CD4-positive, alpha-beta T cell (primary cell): ENCODE measurements around the gene TAF6. TPM values are rescaled to one million over a fixed set of nuclear protein-coding genes. Genes with fewer than 3 reads are reported as not detected.
A peak's percentile ranks its signal among the peaks of the same experiment; 100 is the strongest.

Experiments
- ATAC-seq: fragments of 200-7000 bp; cut with Tn5 transposase; one replicate; pipeline ENCODE4 v1.10.0; 2022; ENCODE audit warnings: mild to moderate bottlenecking; ENCODE audit not compliant: poor library complexity
- CTCF ChIA-PET: fragments of 350-600 bp; sonication (Branson Sonifier 250); formaldehyde crosslinking; loops from one replicate; lab custom pipeline; 2021; ENCODE audit warnings: antibody characterized with exemption, inconsistent platforms; lab: Charles Lee
- POLR2A ChIA-PET: fragments of 350-600 bp; sonication (Branson Sonifier 250); formaldehyde crosslinking; loops from one replicate; lab custom pipeline; 2021; ENCODE audit warnings: antibody characterized with exemption, inconsistent platforms; lab: Charles Lee
- DNase-seq, 14 experiments: peaks; one replicate each; pipeline ENCODE4 v3.0.0-alpha.2; 2013 to 2020; ENCODE audit warnings: mixed read lengths in 2 of 14
- H3K27ac ChIP-seq, 2 donors: one replicate each; pipeline versions ENCODE4 v1.5.1 to v1.7.0; 2013; ENCODE audit warnings: low read length in 2 of 2, low read depth in 1 of 2, mild to moderate bottlenecking in 1 of 2
- H3K27me3 ChIP-seq, 2 experiments: 1 replicate in 1 of 2; 2 replicates in 1 of 2; pipeline versions ENCODE4 v1.6.1 to v1.7.0; 2013; ENCODE audit warnings: low read length in 2 of 2, control low read depth in 1 of 2, mild to moderate bottlenecking in 1 of 2, moderate library complexity in 1 of 2; ENCODE audit not compliant: insufficient read depth in 2 of 2, control insufficient read depth in 1 of 2
- H3K36me3 ChIP-seq: one replicate; pipeline ENCODE4 v1.6.1; 2013; ENCODE audit warnings: low read length, control low read depth; ENCODE audit not compliant: insufficient read depth
- H3K4me1 ChIP-seq: one replicate; pipeline ENCODE4 v1.6.1; 2013; ENCODE audit warnings: low read length, control low read depth; ENCODE audit not compliant: insufficient read depth
- H3K4me3 ChIP-seq: one replicate; pipeline ENCODE4 v1.5.1; 2013; ENCODE audit warnings: mild to moderate bottlenecking, low read length, moderate library complexity
- H3K9me3 ChIP-seq, 2 experiments: 1 replicate in 1 of 2; 2 replicates in 1 of 2; pipeline versions ENCODE4 v1.6.1 to v1.7.0; 2013; ENCODE audit warnings: low read length in 2 of 2, mild to moderate bottlenecking in 2 of 2, control low read depth in 1 of 2, moderate library complexity in 1 of 2; ENCODE audit not compliant: control insufficient read depth in 1 of 2, insufficient read depth in 1 of 2
- H3K27ac Mint-ChIP-seq: one replicate; pipeline ENCODE4 v1.8.0; 2020; ENCODE audit warnings: mixed read lengths
- H3K27me3 Mint-ChIP-seq: one replicate; pipeline ENCODE4 v1.8.0; 2021; ENCODE audit warnings: mixed read lengths
- H3K36me3 Mint-ChIP-seq: one replicate; pipeline ENCODE4 v1.8.0; 2021; ENCODE audit warnings: low read depth, mixed read lengths
- H3K4me1 Mint-ChIP-seq: one replicate; pipeline ENCODE4 v1.8.0; 2021; ENCODE audit warnings: low read depth, mixed read lengths
- H3K4me3 Mint-ChIP-seq: one replicate; pipeline ENCODE4 v1.8.0; 2020; ENCODE audit warnings: mild to moderate bottlenecking, mixed read lengths
- H3K9me3 Mint-ChIP-seq: one replicate; pipeline ENCODE4 v1.8.0; 2020; ENCODE audit warnings: mixed read lengths
- intact Hi-C, 2 experiments: fragments of 100-400 bp; cut with DNase I in 1 of 2; cut with micrococcal nuclease in 1 of 2; formaldehyde crosslinking; loops; one replicate each; pipeline versions ENCODE4 v1.15.1 to v1.9.0; 2023 to 2025; cut with DNase I, micrococcal nuclease
- total RNA-seq, 174 experiments: library from RNA in 2 of 174; stranded (reverse) in 2 of 174; gene quantifications; one replicate each; pipeline ENCODE4 v1.2.3 and lab custom pipeline; 2021 to 2026
- TF ChIP-seq, protein P1 (sequence below): fragments of 200-600 bp; IDR thresholded peaks from one replicate; pipeline ENCODE4 v1.8.0; 2022; ENCODE audit warnings: antibody characterized with exemption, mild to moderate bottlenecking

The TAF6 gene
- total RNA-seq, 2 experiments from 2014 or later: 34.8 to 37.4 TPM

DNA sequence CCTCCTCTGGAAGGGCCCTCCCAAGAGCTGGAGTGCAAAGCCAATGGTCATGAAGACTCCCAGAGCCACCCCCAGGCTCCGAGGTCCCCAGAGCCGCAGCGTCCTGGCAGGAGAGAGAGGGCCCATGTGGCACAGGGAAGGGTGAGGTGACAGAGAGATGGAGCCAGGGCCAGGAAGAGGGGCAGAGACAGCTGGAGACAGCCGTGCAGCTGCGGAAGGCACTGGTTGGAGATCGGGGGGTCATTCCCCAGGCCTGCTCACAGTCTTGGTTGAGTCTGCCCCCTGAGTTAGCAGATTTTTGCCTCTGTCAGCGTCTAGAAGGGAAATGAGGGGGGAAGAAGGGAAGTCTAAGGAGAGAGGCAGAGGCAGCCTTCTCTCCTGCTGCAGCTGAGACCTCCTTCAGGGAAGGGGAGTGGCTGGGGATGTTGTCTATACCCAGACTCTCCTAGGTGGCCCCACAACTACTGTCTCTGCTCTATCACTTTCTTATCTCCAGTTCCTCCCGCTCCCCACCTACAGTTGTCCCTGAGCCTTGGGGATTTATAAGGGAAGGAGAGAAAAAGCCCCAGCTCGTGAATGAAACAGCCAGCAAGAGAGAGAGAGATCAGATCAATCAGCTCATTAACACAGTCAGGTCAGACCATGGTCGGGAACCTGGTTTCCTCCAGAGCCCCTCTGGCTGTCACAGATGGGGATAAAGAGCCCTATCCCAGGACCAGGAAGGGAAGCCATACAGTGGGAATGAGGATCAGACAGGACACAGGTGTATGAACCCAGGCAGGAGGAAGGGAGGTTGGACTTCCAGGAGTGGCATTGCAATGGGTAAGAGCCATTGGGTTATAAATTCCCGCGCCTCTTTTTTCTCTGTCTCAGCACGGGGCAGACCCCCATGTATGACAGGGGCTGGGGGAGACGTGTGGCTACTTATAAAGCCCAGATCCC, 48.1 kb upstream of the TAF6 start:
- no peaks in the 10 kb centered on the region for H3K36me3 ChIP-seq
- H3K9me3 Mint-ChIP-seq: no peaks in the 10 kb centered on the region
- peak overlapping the region; percentile 61 for H3K4me3 ChIP-seq
- H3K27ac Mint-ChIP-seq: peak overlapping the region; percentile 91
- H3K27ac ChIP-seq: peak overlapping the region; percentile 55 to 66
- TF ChIP-seq, protein P1, sequence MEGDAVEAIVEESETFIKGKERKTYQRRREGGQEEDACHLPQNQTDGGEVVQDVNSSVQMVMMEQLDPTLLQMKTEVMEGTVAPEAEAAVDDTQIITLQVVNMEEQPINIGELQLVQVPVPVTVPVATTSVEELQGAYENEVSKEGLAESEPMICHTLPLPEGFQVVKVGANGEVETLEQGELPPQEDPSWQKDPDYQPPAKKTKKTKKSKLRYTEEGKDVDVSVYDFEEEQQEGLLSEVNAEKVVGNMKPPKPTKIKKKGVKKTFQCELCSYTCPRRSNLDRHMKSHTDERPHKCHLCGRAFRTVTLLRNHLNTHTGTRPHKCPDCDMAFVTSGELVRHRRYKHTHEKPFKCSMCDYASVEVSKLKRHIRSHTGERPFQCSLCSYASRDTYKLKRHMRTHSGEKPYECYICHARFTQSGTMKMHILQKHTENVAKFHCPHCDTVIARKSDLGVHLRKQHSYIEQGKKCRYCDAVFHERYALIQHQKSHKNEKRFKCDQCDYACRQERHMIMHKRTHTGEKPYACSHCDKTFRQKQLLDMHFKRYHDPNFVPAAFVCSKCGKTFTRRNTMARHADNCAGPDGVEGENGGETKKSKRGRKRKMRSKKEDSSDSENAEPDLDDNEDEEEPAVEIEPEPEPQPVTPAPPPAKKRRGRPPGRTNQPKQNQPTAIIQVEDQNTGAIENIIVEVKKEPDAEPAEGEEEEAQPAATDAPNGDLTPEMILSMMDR: no peak
- peaks cover 0 to 3% of the 10 kb centered on the region in 2 experiments for H3K27me3 ChIP-seq
- POLR2A ChIA-PET: interaction anchor here (0.6 to 8.3 kb wide), 18 partner anchors 8 to 758 kb away, joined by 3 to 109 read pairs (median 4); partner anchors contain the start of genes AP4M1, BUD31, GPC2 and LAMTOR4
- peaks cover 81% of the 10 kb centered on the region for H3K4me1 Mint-ChIP-seq
- CTCF ChIA-PET: interaction anchor here (1.0 to 1.5 kb wide), 5 partner anchors 23 to 50 kb away, joined by 3 to 6 read pairs (median 4); no protein-coding TSS in a partner anchor
- peak in 1 of 14 experiments; percentile 26 for DNase-seq
- peaks cover 88% of the 10 kb centered on the region for H3K4me1 ChIP-seq
- peaks cover 0 to 3% of the 10 kb centered on the region in 2 experiments for H3K9me3 ChIP-seq
- H3K4me3 Mint-ChIP-seq: peak overlapping the region; percentile 91
- ATAC-seq: no peak
- no peaks in the 10 kb centered on the region for H3K36me3 Mint-ChIP-seq
- no peaks in the 10 kb centered on the region for H3K27me3 Mint-ChIP-seq
- intact Hi-C loops: loop anchor here in 1 of 2 experiments (10.0 kb wide), 1 partner anchor 48 kb away; the partner anchor contains the start of gene PVRIG

DNA sequence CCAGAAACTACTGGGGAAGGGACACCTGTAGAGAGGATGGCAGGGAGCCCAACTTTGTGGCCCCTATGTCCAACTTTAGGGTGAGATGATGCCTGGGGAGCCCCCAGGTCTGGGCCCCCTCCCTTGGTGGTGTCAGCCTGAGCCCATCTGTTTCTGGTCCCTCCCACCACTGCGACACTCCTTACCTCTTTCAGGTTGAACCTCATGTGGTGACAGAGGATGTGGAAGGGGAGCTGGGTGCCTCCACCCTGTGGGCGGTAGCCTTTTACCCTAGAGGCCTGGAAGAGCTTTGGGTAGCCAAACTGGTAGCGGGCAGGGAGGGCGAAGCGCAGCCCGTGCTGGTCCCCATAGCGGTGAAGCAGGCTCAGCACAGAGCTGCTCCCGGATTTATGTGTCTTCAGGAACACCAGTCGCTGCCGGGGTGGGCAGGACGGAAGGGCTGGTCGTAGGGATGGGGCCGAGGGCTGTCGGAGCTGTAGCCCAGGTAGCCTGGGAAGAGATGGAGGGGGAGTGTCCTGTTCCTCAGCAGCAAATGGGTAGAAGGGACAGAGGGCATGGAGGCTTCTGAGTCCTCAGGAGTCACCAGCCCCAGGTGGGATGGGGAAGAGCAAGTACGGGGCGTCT, 47.3 kb upstream of the TAF6 start:
- no peaks in the 10 kb centered on the region for H3K27me3 ChIP-seq
- POLR2A ChIA-PET: interaction anchor here (0.6 to 8.3 kb wide), 15 partner anchors 8 to 403 kb away, joined by 3 to 109 read pairs (median 4); partner anchors contain the start of genes AP4M1, GPC2, LAMTOR4 and MCM7
- peak overlapping the region; percentile 91 for H3K4me3 Mint-ChIP-seq

More for the DNA sequence above, 47.3 kb upstream of the TAF6 start:
- H3K9me3 Mint-ChIP-seq: no peaks in the 10 kb centered on the region
- H3K4me1 Mint-ChIP-seq: peaks cover 82% of the 10 kb centered on the region
- peaks cover 0 to 3% of the 10 kb centered on the region in 2 experiments for H3K9me3 ChIP-seq
- H3K27ac ChIP-seq: peak overlapping the region; percentile 53 to 66
- peak overlapping the region; percentile 61 for H3K4me3 ChIP-seq
- CTCF ChIA-PET: interaction anchor here (1.0 to 1.5 kb wide), 3 partner anchors 24 to 34 kb away, joined by 3 to 6 read pairs (median 3); no protein-coding TSS in a partner anchor
- TF ChIP-seq, protein P1: no peak
- no peaks in the 10 kb centered on the region for H3K36me3 ChIP-seq
- DNase-seq (peak in 9 of 14 experiments; percentile 36 to 80 (median 54)), ATAC-seq (peak; percentile 66)
- intact Hi-C loops: loop anchor here in 1 of 2 experiments (10.0 kb wide), 1 partner anchor 48 kb away; the partner anchor contains the start of gene PVRIG
- peaks cover 84% of the 10 kb centered on the region for H3K4me1 ChIP-seq
- H3K27ac Mint-ChIP-seq: peak overlapping the region; percentile 91
- no peaks in the 10 kb centered on the region for H3K27me3 Mint-ChIP-seq
- no peaks in the 10 kb centered on the region for H3K36me3 Mint-ChIP-seq
